HepG2 (cell line): ENCODE results near the gene USP36. TPM values are rescaled to one million over a fixed set of nuclear protein-coding genes. Genes with fewer than 3 reads are reported as not detected.

ENCODE experiments used
- ATAC-seq: fragments of 200-7000 bp; cut with Tn5 transposase; 3 replicates; pipeline ENCODE4 v1.9.1; 2020; ENCODE audit warnings: mild to moderate bottlenecking, moderate library complexity
- BruUV-seq: library from RNA; stranded (reverse); fragments of 400-500 nt; replicated peaks from 2 replicates; lab custom pipeline; 2021; lab: Mats Ljungman, UMichigan
- CTCF ChIA-PET: fragments of 300-600 bp; formaldehyde crosslinking; extraction: SDS; loops from one replicate; lab custom pipeline; 2021; ENCODE audit warnings: low total read pairs, inconsistent platforms, low intra/inter-chr PET ratio; lab: Yijun Ruan, JAX
- POLR2A ChIA-PET: fragments of 350-600 bp; sonication (Branson Sonifier 250); formaldehyde crosslinking; loops from one replicate; lab custom pipeline; 2020; ENCODE audit warnings: antibody characterized with exemption, inconsistent platforms; lab: Yijun Ruan, JAX
- DNase-seq: peaks from one replicate; pipeline ENCODE4 v3.0.0-alpha.2; 2015; ENCODE audit warnings: low spot score
- FAIRE-seq: peaks from 3 replicates; lab custom pipeline; 2011; peaks lifted over from hg19 to GRCh38; lab: Jason Lieb, UNC
- H2AFZ ChIP-seq: one replicate; pipeline ENCODE4 v1.6.1; 2011; ENCODE audit warnings: low read length, inconsistent platforms
- H3K27ac ChIP-seq: fragments of 300-600 bp; 3 replicates; pipeline ENCODE4 v1.8.0; 2011; ENCODE audit warnings: mixed run types, mild to moderate bottlenecking, mixed read lengths, low read length, inconsistent platforms; ENCODE audit not compliant: insufficient read depth; ENCODE audit errors: extremely low read length
- H3K27me3 ChIP-seq, 2 experiments: fragments of 200-600 bp in 1 of 2; 2 replicates in 1 of 2; 3 replicates in 1 of 2; pipeline versions ENCODE4 v1.6.0 to v1.8.0; 2011; ENCODE audit warnings: low read length in 2 of 2, mild to moderate bottlenecking in 2 of 2, moderate library complexity in 2 of 2, inconsistent platforms in 1 of 2; ENCODE audit not compliant: insufficient read depth in 2 of 2, control insufficient read depth in 1 of 2
- H3K36me3 ChIP-seq, 2 experiments: fragments of 200-600 bp in 1 of 2; replicated peaks in 1 of 2; 2 replicates in 1 of 2; 3 replicates in 1 of 2; pipeline versions ENCODE4 v1.5.1 to v1.8.0; 2011; ENCODE audit warnings: low read length in 2 of 2, inconsistent platforms in 1 of 2; ENCODE audit not compliant: insufficient read depth in 2 of 2, control insufficient read depth in 1 of 2
- H3K4me1 ChIP-seq: 2 replicates; pipeline ENCODE4 v1.5.1; 2012; ENCODE audit warnings: low read length, inconsistent platforms; ENCODE audit not compliant: insufficient read depth
- H3K4me2 ChIP-seq: 2 replicates; pipeline ENCODE4 v1.6.0; 2011; ENCODE audit warnings: low read depth, low read length, inconsistent platforms
- H3K4me3 ChIP-seq, 3 experiments: fragments of 200-600 bp in 1 of 3; sonication (generic), shearing (Covaris generic) in 1 of 3; replicated peaks in 1 of 3; 2 replicates each; pipeline ENCODE4 v1.5.1; 2011 to 2016; ENCODE audit warnings: low read length in 3 of 3, inconsistent platforms in 2 of 3, low read depth in 2 of 3, mild to moderate bottlenecking in 2 of 3, control low read depth in 1 of 3, mixed read lengths in 1 of 3; ENCODE audit not compliant: insufficient read depth in 1 of 3
- H3K79me2 ChIP-seq: one replicate; pipeline ENCODE4 v1.6.1; 2011; ENCODE audit warnings: low read length, inconsistent platforms; ENCODE audit not compliant: insufficient read depth
- H3K9ac ChIP-seq: 2 replicates; pipeline ENCODE4 v1.6.0; 2011; ENCODE audit warnings: mild to moderate bottlenecking, low read depth, low read length, inconsistent platforms; ENCODE audit not compliant: insufficient read depth
- H3K9me3 ChIP-seq: 2 replicates; pipeline ENCODE4 v1.5.1; 2012; ENCODE audit warnings: mild to moderate bottlenecking, low read length
- H4K20me1 ChIP-seq: 2 replicates; pipeline ENCODE4 v1.6.0; 2011; ENCODE audit warnings: inconsistent platforms, mild to moderate bottlenecking, low read length, moderate library complexity; ENCODE audit not compliant: insufficient read depth
- BHLHE40 ChIP-seq: IDR thresholded peaks from 2 replicates; pipeline ENCODE4 v1.6.1; 2011; ENCODE audit warnings: low read length, improper control_type of control experiment
- CBX2 ChIP-seq, 2 experiments: fragments of 200-600 bp in 1 of 2; sonication (generic); formaldehyde crosslinking in 1 of 2; IDR thresholded peaks; 2 replicates each; pipeline versions ENCODE4 v1.7.0 to v1.8.1; 2018 to 2022; ENCODE audit warnings: low read depth in 2 of 2, low read length in 1 of 2, mild to moderate bottlenecking in 1 of 2, missing genetic modification reagents in 1 of 2
- CENPX ChIP-seq: sonication (generic); formaldehyde crosslinking; IDR thresholded peaks from 2 replicates; pipeline ENCODE4 v1.9.0; 2021; ENCODE audit warnings: mild to moderate bottlenecking, missing genetic modification reagents, moderate library complexity
- FOSL2 ChIP-seq: sonication (generic); formaldehyde crosslinking; IDR thresholded peaks from 2 replicates; pipeline ENCODE4 v1.4.0; 2020; ENCODE audit warnings: missing genetic modification reagents
- JUNB ChIP-seq: sonication (generic); formaldehyde crosslinking; IDR thresholded peaks from 2 replicates; pipeline ENCODE4 v1.8.0; 2022; ENCODE audit warnings: missing genetic modification reagents, mild to moderate bottlenecking, borderline replicate concordance
- KLF9 ChIP-seq: IDR thresholded peaks from 2 replicates; pipeline ENCODE4 v1.6.1; 2016; ENCODE audit warnings: low read depth
- NKX3-1 ChIP-seq: sonication (generic); formaldehyde crosslinking; IDR thresholded peaks from 2 replicates; pipeline ENCODE4 v1.5.0; 2020; ENCODE audit warnings: missing genetic modification reagents
- NONO ChIP-seq, 2 experiments: fragments of 450-650 bp in 1 of 2; sonication (generic) in 1 of 2; formaldehyde crosslinking in 1 of 2; IDR thresholded peaks in 1 of 2; conservative IDR thresholded peaks in 1 of 2; 2 replicates each; pipeline versions ENCODE4 v1.6.1 to v1.8.0; 2017 to 2022; ENCODE audit warnings: mild to moderate bottlenecking in 1 of 2, missing genetic modification reagents in 1 of 2, moderate library complexity in 1 of 2
- PAWR ChIP-seq: sonication (generic); formaldehyde crosslinking; IDR thresholded peaks from 2 replicates; pipeline ENCODE4 v1.4.0; 2020; ENCODE audit warnings: missing genetic modification reagents, mild to moderate bottlenecking, borderline replicate concordance
- POLR2A ChIP-seq, 2 experiments: IDR thresholded peaks; 2 replicates each; pipeline ENCODE4 v1.6.1; 2011; ENCODE audit warnings: low read depth in 2 of 2, low read length in 2 of 2, mild to moderate bottlenecking in 1 of 2, moderate library complexity in 1 of 2; ENCODE audit not compliant: insufficient read depth in 1 of 2
- RBM22 ChIP-seq: fragments of 200-400 bp; formaldehyde crosslinking; optimal IDR thresholded peaks from 2 replicates; pipeline ENCODE3; 2017; ENCODE audit warnings: mild to moderate bottlenecking, low read length, moderate library complexity
- SP2 ChIP-seq: sonication (generic); formaldehyde crosslinking; IDR thresholded peaks from 2 replicates; pipeline ENCODE4 v1.5.1; 2020; ENCODE audit warnings: mild to moderate bottlenecking, missing genetic modification reagents
- SSRP1 ChIP-seq: IDR thresholded peaks from 2 replicates; pipeline ENCODE4 v1.6.1; 2016; ENCODE audit warnings: control low read depth
- SYNCRIP ChIP-seq: fragments of 200-400 bp; formaldehyde crosslinking; IDR thresholded peaks from 2 replicates; pipeline ENCODE4 v1.6.1; 2018; ENCODE audit warnings: mild to moderate bottlenecking, low read depth, low read length; ENCODE audit not compliant: insufficient read depth
- ZBTB1 ChIP-seq: sonication (generic); formaldehyde crosslinking; IDR thresholded peaks from 2 replicates; pipeline ENCODE4 v1.4.0; 2020; ENCODE audit warnings: missing genetic modification reagents, borderline replicate concordance
- ZNF329 ChIP-seq: sonication (generic); formaldehyde crosslinking; IDR thresholded peaks from 2 replicates; pipeline ENCODE4 v1.9.0; 2021; ENCODE audit warnings: low read depth, mild to moderate bottlenecking, missing genetic modification reagents
- ZNF546 ChIP-seq: sonication (generic); formaldehyde crosslinking; conservative IDR thresholded peaks from 2 replicates; pipeline ENCODE4 v1.8.1; 2023; ENCODE audit warnings: mild to moderate bottlenecking, missing genetic modification reagents
- ZNF674 ChIP-seq: sonication (generic); formaldehyde crosslinking; IDR thresholded peaks from 2 replicates; pipeline ENCODE4 v1.5.0; 2020; ENCODE audit warnings: low read depth, mild to moderate bottlenecking, missing genetic modification reagents
- ZNF780A ChIP-seq: sonication (generic); formaldehyde crosslinking; IDR thresholded peaks from 2 replicates; pipeline ENCODE4 v1.8.0; 2022; ENCODE audit warnings: mild to moderate bottlenecking, missing genetic modification reagents, moderate library complexity
- ZNF788 ChIP-seq: sonication (generic); formaldehyde crosslinking; IDR thresholded peaks from 2 replicates; pipeline ENCODE4 v1.5.0; 2020; ENCODE audit warnings: mild to moderate bottlenecking, missing genetic modification reagents, borderline replicate concordance
- ZNF790 ChIP-seq: sonication (generic); formaldehyde crosslinking; IDR thresholded peaks from 2 replicates; pipeline ENCODE4 v1.8.0; 2022; ENCODE audit warnings: missing genetic modification reagents, mild to moderate bottlenecking, borderline replicate concordance
- WGBS: methylation state at CpG from one replicate; pipeline ENCODE4 v1.1.6; 2017; ENCODE audit warnings: low lambda C conversion rate; 5-methylcytosine and 5-hydroxymethylcytosine counted together
- in situ Hi-C: cut with HindIII; loops from 2 replicates; pipeline ENCODE4 v1.10.0; 2017; ENCODE audit warnings: low pct_unique_long_range_greater_than_20kb; ENCODE audit not compliant: extremely low pct_ligation_motif_present
- intact Hi-C: fragments of 100-400 bp; cut with micrococcal nuclease; formaldehyde crosslinking; loops from one replicate; pipeline ENCODE4 v1.10.0; 2022; ENCODE audit not compliant: unreplicated experiment
- polyA plus RNA-seq, 8 experiments: library from polyadenylated mRNA; depleted of rRNA in 3 of 8; stranded (reverse) in 7 of 8; unstranded in 1 of 8; fragments of >200 nt; fragmentation: Illumina TruSeq in 4 of 8; extraction: Trizol in 4 of 8; gene quantifications; 2 replicates each; pipeline versions ENCODE4 v1.2.1 to v1.2.3, GENCODE V29; 2011 to 2016; ENCODE audit warnings: low read depth in 4 of 8, missing spikeins in 1 of 8, mixed read lengths in 1 of 8; ENCODE audit not compliant: insufficient read depth in 1 of 8
- total RNA-seq, 5 experiments: library from RNA; depleted of rRNA; stranded (reverse); fragments of >200 nt; fragmentation: Illumina TruSeq; extraction: Trizol; gene quantifications; 2 replicates each; pipeline ENCODE4 v1.2.3, GENCODE V29; 2016; ENCODE audit warnings: low read depth in 1 of 5
- TF ChIP-seq, protein P1 (sequence below): sonication (generic); formaldehyde crosslinking; IDR thresholded peaks from 2 replicates; pipeline ENCODE4 v1.4.0; 2020; ENCODE audit warnings: missing genetic modification reagents
- TF ChIP-seq, protein P2 (sequence below): sonication (generic); formaldehyde crosslinking; IDR thresholded peaks from 2 replicates; pipeline ENCODE4 v1.8.0; 2022; ENCODE audit warnings: low read depth, missing genetic modification reagents

USP36 gene
- total and polyA plus RNA-seq, 2 of the 13 experiments (the other 11 are each of a cell fraction or from before 2014, with no cell fraction given): 29.6 to 45.9 TPM

DNA sequence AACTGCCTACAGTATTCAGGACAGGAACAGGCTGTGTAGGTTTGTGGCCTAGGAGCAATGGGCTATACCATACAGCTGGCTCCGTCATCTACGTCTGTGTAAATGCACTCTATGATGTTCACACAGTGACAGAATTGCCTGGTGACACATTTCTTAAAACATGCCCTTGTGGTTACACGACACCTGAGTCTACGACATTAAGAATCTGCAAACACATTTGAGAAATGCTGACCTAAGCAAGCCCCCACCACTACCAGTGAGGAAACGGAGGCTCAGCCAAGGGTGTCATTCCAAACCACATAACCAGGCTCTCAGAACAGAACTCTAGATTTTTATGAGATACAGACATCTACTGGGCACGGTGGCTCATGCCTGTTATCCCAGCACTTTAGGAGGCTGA is 23.5 kb downstream of the USP36 start (continued):
- TF ChIP-seq, protein P1, sequence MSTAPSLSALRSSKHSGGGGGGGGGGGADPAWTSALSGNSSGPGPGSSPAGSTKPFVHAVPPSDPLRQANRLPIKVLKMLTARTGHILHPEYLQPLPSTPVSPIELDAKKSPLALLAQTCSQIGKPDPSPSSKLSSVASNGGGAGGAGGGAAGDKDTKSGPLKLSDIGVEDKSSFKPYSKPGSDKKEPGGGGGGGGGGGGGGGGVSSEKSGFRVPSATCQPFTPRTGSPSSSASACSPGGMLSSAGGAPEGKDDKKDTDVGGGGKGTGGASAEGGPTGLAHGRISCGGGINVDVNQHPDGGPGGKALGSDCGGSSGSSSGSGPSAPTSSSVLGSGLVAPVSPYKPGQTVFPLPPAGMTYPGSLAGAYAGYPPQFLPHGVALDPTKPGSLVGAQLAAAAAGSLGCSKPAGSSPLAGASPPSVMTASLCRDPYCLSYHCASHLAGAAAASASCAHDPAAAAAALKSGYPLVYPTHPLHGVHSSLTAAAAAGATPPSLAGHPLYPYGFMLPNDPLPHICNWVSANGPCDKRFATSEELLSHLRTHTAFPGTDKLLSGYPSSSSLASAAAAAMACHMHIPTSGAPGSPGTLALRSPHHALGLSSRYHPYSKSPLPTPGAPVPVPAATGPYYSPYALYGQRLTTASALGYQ (CRISPR knock-in tag): no peak
- no peak for TF ChIP-seq SP2 (CRISPR knock-in tag)
- TF ChIP-seq CBX2 (IDR thresholded peaks at IDR 0.05; ENCODE audit: low read depth, low read length): no peak
- TF ChIP-seq CBX2 (CRISPR knock-in tag; IDR thresholded peaks at IDR 0.05; ENCODE audit: low read depth): no peak
- TF ChIP-seq, all 625 proteins: peak for 2

DNA sequence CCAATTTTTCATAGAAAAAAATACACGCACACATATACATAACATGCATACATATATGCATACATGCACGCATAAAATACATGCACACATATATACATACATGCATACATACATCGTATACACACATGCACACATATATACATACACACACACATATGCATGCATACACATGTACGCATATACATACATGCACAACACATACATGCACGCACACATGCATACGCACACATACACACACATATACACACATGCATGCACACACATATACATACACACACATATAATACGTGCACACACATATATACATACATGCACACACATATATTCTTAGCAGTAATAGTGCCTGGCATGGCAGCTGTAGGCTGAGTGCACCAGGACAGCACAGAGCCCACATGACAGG is 24.9 kb downstream of the USP36 start:
- Histone ChIP-seq H3K9ac (no peak overlapping the region), H3K27ac (no peak overlapping the region), H2AFZ (no peak overlapping the region), H4K20me1 (no peaks in the 10 kb centered on the region), H3K4me2 (no peak overlapping the region), H3K36me3 (peaks cover 57 to 97% of the 10 kb centered on the region in 2 experiments), H3K9me3 (no peaks in the 10 kb centered on the region), H3K4me1 (no peaks in the 10 kb centered on the region), H3K27me3 (no peaks in the 10 kb centered on the region), H3K4me3 (no peak overlapping the region), H3K79me2 (no peaks in the 10 kb centered on the region)
- 96% methylated on average over 7 of the region's 7 CpGs for WGBS
- in situ Hi-C loops: no loop called here
- BruUV-seq: no TSS peak
- CTCF ChIA-PET: no interaction called here
- intact Hi-C loops: no loop called here
- DNase-seq (no peak), ATAC-seq (no peak), FAIRE-seq (no peak)
- POLR2A ChIA-PET: no interaction called here
- TF ChIP-seq POLR2A (IDR thresholded peaks at IDR 0.05; ENCODE audit: insufficient read depth in 1 of 2, low read depth in 2 of 2, low read length in 2 of 2) (peak in 1 of 2 experiments; percentile 36; a peak in 1 of 4 replicates), ZNF546 (no peak), NKX3-1 (no peak), BHLHE40 (no peak), CENPX (no peak), SSRP1 (CRISPR knock-in tag) (0 out of 2 replicates have a peak, but pooled peaks have one; percentile 51), ZNF674 (CRISPR knock-in tag) (no peak), ZNF788 (no peak), ZNF780A (CRISPR knock-in tag) (no peak), ZNF329 (CRISPR knock-in tag) (no peak), RBM22 (peak; percentile 36), ZBTB1 (no peak), SYNCRIP (no peak), PAWR (CRISPR knock-in tag) (no peak), FOSL2 (CRISPR knock-in tag) (no peak), JUNB (CRISPR knock-in tag) (no peak), ZNF790 (CRISPR knock-in tag) (no peak), NONO (IDR thresholded peaks at IDR 0.05) (no peak), NONO (CRISPR knock-in tag; conservative IDR thresholded peaks at IDR 0.05) (0 out of 2 replicates have a peak, but pooled peaks have one; percentile 20), KLF9 (CRISPR knock-in tag) (no peak)
- TF ChIP-seq, protein P2, sequence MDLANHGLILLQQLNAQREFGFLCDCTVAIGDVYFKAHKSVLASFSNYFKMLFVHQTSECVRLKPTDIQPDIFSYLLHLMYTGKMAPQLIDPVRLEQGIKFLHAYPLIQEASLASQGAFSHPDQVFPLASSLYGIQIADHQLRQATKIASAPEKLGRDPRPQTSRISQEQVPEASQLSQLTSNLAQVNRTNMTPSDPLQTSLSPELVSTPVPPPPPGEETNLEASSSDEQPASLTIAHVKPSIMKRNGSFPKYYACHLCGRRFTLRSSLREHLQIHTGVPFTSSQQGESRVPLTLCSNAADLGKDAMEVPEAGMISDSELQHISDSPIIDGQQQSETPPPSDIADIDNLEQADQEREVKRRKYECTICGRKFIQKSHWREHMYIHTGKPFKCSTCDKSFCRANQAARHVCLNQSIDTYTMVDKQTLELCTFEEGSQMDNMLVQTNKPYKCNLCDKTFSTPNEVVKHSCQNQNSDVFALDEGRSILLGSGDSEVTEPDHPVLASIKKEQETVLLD (CRISPR knock-in tag): 0 out of 2 replicates have a peak, but pooled peaks have one; percentile 28
